ENCODE results near the gene DYNLT4. TPM values are rescaled to one million over a fixed set of nuclear protein-coding genes. Genes with fewer than 3 reads are reported as not detected.
A peak's percentile ranks its signal among the peaks of the same experiment; 100 is the strongest.

The DYNLT4 gene
- total and polyA plus RNA-seq, 2 of the 13 experiments (the other 11 are each of a cell fraction or from before 2014, with no cell fraction given) = 0.77 TPM; not detected in 1

DNA sequence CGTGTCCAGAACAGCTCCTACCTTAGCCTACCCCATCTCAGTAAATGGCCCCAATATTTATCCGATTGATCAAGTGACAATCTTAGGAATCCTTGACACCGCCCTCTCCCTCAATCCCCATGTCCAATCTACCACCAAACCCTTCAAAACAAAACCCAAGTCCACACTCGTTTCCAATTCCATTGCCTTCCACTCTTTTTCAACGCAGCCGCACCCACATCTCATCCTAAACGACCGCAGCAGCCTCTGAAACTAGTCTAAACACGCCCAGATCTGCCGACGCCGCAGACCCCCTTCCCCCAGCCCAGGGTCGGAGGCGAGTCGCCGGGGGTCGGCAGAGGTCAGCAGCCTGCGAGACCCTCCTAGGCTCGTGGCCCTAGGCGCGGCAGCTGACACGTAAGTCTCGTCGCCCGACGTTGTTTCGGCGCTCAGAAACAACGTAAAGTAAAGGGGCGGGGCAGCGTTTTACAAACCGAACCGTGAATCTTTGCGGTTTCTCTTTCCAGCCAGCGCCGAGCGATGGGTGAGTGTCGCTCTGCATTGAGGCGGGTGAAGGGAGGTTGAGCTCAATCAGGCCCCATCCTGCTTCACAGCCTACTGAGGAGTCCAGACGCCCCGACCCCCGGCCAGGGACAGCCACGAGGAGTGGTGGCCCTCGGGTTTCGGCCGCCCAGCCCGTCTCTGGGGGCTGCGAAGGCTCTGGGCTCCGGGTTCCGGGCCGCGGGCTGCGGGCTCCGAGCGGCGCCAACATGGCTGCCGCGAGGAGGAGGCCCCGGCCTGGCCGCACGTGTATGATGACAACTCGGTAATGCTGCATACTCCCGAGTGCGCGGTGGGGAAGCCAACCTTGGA lies 31.8 kb downstream of the DYNLT4 start, which contains the start of gene RPS8 (continued):
- TF ChIP-seq, protein P1, sequence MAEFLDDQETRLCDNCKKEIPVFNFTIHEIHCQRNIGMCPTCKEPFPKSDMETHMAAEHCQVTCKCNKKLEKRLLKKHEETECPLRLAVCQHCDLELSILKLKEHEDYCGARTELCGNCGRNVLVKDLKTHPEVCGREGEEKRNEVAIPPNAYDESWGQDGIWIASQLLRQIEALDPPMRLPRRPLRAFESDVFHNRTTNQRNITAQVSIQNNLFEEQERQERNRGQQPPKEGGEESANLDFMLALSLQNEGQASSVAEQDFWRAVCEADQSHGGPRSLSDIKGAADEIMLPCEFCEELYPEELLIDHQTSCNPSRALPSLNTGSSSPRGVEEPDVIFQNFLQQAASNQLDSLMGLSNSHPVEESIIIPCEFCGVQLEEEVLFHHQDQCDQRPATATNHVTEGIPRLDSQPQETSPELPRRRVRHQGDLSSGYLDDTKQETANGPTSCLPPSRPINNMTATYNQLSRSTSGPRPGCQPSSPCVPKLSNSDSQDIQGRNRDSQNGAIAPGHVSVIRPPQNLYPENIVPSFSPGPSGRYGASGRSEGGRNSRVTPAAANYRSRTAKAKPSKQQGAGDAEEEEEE (CRISPR knock-in tag; IDR thresholded peaks at IDR 0.05; ENCODE audit: borderline replicate concordance) = 0 out of 2 replicates have a peak, but pooled peaks have one; percentile 48
- TF ChIP-seq NPAS2 (CRISPR knock-in tag; IDR thresholded peaks at IDR 0.05; ENCODE audit: borderline replicate concordance) (no peak), STAG1 (CRISPR knock-in tag; IDR thresholded peaks at IDR 0.05) (no peak), MEF2D (CRISPR knock-in tag; IDR thresholded peaks at IDR 0.05) (no peak), ZNF569 (CRISPR knock-in tag; IDR thresholded peaks at IDR 0.05; ENCODE audit: borderline replicate concordance) (no peak), ZSCAN30 (CRISPR knock-in tag; IDR thresholded peaks at IDR 0.05) (0 out of 2 replicates have a peak, but pooled peaks have one; percentile 64), ZSCAN21 (CRISPR knock-in tag; IDR thresholded peaks at IDR 0.05; ENCODE audit: borderline replicate concordance) (peak; percentile 90), ZNF747 (CRISPR knock-in tag; IDR thresholded peaks at IDR 0.05; ENCODE audit: borderline replicate concordance) (peak; percentile 93; the same call in 1 of the 2 replicates), SOX5 (CRISPR knock-in tag; IDR thresholded peaks at IDR 0.05; ENCODE audit: borderline replicate concordance) (no peak; the same call in 1 of the 2 replicates), SALL2 (CRISPR knock-in tag; IDR thresholded peaks at IDR 0.05) (peak; percentile 96), PBX2 (CRISPR knock-in tag; IDR thresholded peaks at IDR 0.05) (0 out of 2 replicates have a peak, but pooled peaks have one; percentile 35), ATF6 (CRISPR knock-in tag; conservative IDR thresholded peaks at IDR 0.05) (no peak), ZNF709 (CRISPR knock-in tag; IDR thresholded peaks at IDR 0.05) (no peak; the same call in 1 of the 2 replicates), REL (CRISPR knock-in tag; conservative IDR thresholded peaks at IDR 0.05) (no peak; the same call in 1 of the 2 replicates), TCF7 (IDR thresholded peaks at IDR 0.05; ENCODE audit: low read depth) (no peak), RARA (CRISPR knock-in tag; IDR thresholded peaks at IDR 0.05) (peak; percentile 66), HCFC1 (IDR thresholded peaks at IDR 0.05; ENCODE audit: low read depth, low read length) (peak; percentile 72), MBNL3 (CRISPR knock-in tag; conservative IDR thresholded peaks at IDR 0.05) (no peak), KDM1A (CRISPR knock-in tag; IDR thresholded peaks at IDR 0.05) (no peak)
- TF ChIP-seq, protein P2, sequence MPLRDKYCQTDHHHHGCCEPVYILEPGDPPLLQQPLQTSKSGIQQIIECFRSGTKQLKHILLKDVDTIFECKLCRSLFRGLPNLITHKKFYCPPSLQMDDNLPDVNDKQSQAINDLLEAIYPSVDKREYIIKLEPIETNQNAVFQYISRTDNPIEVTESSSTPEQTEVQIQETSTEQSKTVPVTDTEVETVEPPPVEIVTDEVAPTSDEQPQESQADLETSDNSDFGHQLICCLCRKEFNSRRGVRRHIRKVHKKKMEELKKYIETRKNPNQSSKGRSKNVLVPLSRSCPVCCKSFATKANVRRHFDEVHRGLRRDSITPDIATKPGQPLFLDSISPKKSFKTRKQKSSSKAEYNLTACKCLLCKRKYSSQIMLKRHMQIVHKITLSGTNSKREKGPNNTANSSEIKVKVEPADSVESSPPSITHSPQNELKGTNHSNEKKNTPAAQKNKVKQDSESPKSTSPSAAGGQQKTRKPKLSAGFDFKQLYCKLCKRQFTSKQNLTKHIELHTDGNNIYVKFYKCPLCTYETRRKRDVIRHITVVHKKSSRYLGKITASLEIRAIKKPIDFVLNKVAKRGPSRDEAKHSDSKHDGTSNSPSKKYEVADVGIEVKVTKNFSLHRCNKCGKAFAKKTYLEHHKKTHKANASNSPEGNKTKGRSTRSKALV (CRISPR knock-in tag; IDR thresholded peaks at IDR 0.05) = peak; percentile 80
